ENCODE data around the gene PLCB4. TPM values are rescaled to one million over a fixed set of nuclear protein-coding genes. Genes with fewer than 3 reads are reported as not detected.

PLCB4 gene
- polyA plus RNA-seq, 1 donor, result 18.9 TPM

- no peak for DNase-seq
Observed at GRCh38 chr20:9454791-9455190, 385.9 kb downstream of the PLCB4 start.

GRCh38 chr20:9457136-9457535 is 388.2 kb downstream of the PLCB4 start:
- no peak for DNase-seq

- DNase-seq, result no peak
Observed at GRCh38 chr20:9458138-9458796, 389.4 kb downstream of the PLCB4 start.

- DNase-seq, result no peak
Observed at GRCh38 chr20:9460518-9460917, 391.6 kb downstream of the PLCB4 start.

GRCh38 chr20:9467995-9468394 is 399.1 kb downstream of the PLCB4 start:
- no peak for DNase-seq

GRCh38 chr20:9474835-9475415 is 406.0 kb downstream of the PLCB4 start:
- no peak for DNase-seq

GRCh38 chr20:9475456-9475855 is 406.6 kb downstream of the PLCB4 start:
- DNase-seq, result no peak

- DNase-seq, result no peak
Observed at GRCh38 chr20:9476174-9476573, 407.3 kb downstream of the PLCB4 start.

GRCh38 chr20:9476637-9477036 is 407.8 kb downstream of the PLCB4 start:
- no peak for DNase-seq

GRCh38 chr20:9478771-9479170 is 409.9 kb downstream of the PLCB4 start:
- DNase-seq, result no peak

GRCh38 chr20:9480066-9480465 is 411.2 kb downstream of the PLCB4 start:
- no peak for DNase-seq

- no peak for DNase-seq
Observed at GRCh38 chr20:9482180-9482579, 413.3 kb downstream of the PLCB4 start.

- no peak for DNase-seq
Observed at GRCh38 chr20:9483131-9483530, 414.2 kb downstream of the PLCB4 start.

- no peak for DNase-seq
Observed at GRCh38 chr20:9485614-9486340, 416.9 kb downstream of the PLCB4 start.

- no peak for DNase-seq
Observed at GRCh38 chr20:9487231-9487630, 418.3 kb downstream of the PLCB4 start.

GRCh38 chr20:9488063-9488462 is 419.2 kb downstream of the PLCB4 start:
- DNase-seq, result no peak

- no peak for DNase-seq
Observed at GRCh38 chr20:9490161-9490560, 421.3 kb downstream of the PLCB4 start.

- no peak for DNase-seq
Observed at GRCh38 chr20:9490631-9491030, 421.7 kb downstream of the PLCB4 start.

GRCh38 chr20:9491324-9491723 is 422.4 kb downstream of the PLCB4 start:
- DNase-seq, result no peak

- no peak for DNase-seq
Observed at GRCh38 chr20:9492067-9492466, 423.2 kb downstream of the PLCB4 start.

GRCh38 chr20:9493803-9494202 is 424.9 kb downstream of the PLCB4 start:
- no peak for DNase-seq

GRCh38 chr20:9495701-9496100 is 426.8 kb downstream of the PLCB4 start:
- no peak for DNase-seq

GRCh38 chr20:9496155-9496554 is 427.3 kb downstream of the PLCB4 start:
- DNase-seq, result no peak

- DNase-seq, result no peak
Observed at GRCh38 chr20:9498322-9498721, 429.4 kb downstream of the PLCB4 start.

Data from left kidney (tissue), 2 donors.